Activated CD4-positive, CD25-positive, alpha-beta regulatory T cell treated with anti-CD3 and anti-CD28 coated beads, Interleukin-2, amount 50 U/mL, for 16 hours (primary cell): Measurements from ENCODE around the gene UNK.
"Not testable (repeated sequence)": the region's sequence is repeated elsewhere in the genome, so short reads cannot be mapped to it uniquely, and the experiment has no call there.

Source experiments
- DNase-seq: peaks from one replicate; pipeline ENCODE4 v3.0.0-alpha.2; 2020; ENCODE audit warnings: low read depth, low spot score

Gene UNK

GRCh38 chr17:75773121-75773807, 11.3 kb upstream of the UNK start:
- no peak for DNase-seq

DNA sequence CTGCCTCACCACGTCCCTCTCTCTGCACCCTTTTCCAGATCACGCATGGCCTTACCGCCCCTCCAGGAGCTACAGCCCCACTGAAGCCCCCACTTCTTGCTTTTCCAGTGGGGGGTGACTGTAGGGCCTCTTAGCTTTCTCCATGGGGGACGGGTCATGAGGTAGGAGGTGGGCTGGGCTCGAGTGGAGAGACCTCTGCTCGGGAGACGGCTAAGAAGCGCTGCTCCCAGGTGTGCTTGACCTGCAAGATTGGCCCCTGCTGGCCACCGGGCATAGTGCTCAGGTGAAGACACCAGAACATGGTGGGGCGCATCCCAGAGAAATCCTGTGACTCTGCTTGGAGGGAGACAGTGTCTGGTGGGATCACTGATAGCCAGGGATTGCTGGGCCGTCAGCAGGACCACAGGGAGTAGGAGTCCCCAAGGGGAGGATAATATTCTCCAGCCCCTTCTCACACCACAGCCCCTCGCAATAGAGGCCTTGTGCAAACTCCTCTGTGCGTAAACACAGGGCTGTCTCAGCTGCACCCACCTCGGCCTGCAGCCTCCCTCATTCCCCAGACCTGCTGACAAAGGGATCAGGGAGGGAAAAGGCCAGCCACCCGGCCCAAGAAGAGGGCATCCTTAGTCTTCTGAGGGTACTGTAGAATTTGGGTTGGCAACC, 10.7 kb upstream of the UNK start:
- DNase-seq = no peak

GRCh38 chr17:75774471-75774990, 10.1 kb upstream of the UNK start:
- DNase-seq = no peak

- DNase-seq = no peak
Observed at GRCh38 chr17:75774991-75775668, 9.5 kb upstream of the UNK start.

DNA sequence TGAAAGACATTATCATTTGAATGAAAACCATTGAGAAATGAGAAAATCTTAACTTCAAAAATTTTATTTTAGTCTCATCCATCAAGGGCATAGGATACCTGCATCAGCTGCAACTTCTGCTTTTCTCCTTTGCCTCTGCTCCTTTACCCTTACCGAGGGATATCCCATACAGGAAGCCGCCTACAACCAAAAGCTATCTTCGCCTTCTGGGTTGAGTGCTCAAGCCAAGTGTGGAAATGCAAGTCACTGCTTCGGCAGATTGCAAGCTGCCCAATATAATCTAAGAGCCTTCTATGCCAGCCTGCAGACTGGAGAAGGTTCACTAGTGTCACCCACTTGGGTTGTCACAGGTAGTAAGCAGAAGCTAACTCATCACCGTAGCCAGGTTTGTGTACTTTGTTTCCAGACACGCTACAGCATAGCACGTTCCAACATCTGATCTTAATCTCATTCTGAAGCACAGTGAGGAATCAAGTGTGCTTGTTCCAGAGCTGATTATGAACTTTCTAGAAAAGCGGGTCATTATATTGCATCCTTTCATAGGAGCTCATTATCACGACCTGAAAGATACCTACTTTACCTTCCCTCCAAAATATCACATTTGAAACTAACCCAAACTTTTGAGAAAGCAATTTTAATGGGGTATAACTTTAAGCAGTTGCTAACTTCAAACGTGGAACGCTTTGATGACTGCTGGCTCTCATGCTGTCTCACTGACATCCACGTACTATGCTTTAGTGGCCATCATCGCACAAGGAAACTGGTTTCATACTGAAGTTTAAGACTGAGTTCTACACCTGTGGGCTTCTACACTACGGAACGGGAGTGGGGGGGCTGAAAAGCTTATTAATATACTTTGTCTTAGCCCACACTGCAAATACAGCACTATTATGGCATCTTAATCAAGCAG, 8.0 kb upstream of the UNK start:
- no peak for DNase-seq

DNA sequence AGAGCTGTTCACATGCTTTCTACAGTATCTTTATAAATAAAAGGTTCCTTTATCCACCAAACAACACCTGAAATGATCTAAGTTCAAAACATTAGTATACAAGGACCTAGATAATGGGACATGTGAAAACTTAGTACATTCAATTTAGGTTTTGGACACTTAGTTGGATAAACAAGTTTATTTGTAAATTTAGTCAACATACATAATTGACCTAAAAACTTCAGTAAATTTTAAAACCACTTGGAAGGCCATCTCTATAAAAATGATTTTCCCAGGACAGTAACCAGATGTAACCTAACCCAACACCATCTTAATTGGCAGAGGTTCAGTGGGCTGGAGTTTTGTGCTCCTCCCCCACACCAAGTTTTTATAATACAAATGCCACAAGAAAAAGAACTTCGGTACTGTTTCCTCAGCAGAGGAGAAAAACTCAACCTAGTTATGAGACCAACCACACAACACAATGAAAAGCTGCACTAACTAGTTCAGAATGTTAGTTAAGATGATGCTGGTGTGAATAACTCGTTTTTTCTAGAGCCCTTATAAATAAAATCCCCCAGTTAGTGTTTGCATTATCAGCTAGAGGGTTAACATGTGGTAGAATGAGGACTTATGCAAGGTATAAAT, 7.2 kb upstream of the UNK start:
- DNase-seq = no peak

DNA sequence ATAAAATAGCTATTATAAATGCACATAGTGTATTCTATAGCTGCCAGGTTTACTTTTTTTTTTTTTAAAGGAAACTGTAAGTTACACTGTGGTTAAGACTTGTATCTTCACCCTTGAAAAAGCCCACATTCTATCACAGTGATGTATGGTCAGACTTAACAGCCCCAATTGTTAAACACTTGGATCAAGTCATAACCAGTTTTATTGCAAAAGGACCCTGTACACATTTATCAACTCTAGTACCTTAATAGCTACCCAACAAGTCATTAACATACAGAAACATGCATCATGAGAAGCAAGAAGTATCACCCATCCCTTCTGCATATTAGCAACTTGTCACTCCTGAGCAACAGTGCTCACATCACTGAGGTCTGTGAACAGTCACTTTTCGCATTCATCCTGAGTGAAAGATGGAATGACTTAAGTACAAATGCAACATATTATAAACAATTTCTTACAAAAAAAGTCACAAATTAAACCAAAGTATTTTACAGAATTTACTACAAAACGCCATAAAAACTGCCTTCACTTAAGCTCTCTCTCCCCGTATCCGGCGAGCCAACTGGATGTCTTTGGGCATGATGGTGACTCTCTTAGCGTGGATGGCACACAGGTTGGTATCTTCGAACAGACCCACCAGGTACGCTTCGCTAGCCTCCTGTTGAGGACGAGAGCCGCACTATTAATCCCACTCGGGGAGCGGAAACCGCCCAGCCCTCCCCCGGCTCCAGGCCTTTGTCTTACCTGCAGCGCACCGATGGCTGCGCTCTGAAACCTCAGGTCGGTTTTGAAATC, 6.3 kb upstream of the UNK start:
- DNase-seq = not testable (repeated sequence)

DNA sequence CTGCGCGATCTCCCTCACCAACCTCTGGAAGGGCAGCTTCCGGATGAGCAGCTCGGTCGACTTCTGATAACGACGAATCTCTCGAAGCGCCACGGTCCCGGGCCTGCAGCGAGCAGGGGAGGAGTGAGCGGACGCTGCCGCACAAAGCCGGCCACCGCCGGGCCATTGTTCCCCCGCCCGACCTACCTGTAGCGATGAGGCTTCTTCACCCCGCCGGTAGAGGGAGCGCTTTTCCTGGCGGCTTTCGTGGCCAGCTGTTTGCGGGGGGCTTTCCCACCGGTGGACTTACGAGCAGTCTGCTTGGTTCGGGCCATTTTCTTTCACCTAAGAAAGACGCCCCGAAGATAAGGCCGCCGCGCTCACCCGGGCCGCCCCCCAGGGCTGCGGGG, 5.8 kb upstream of the UNK start:
- DNase-seq = no peak

DNA sequence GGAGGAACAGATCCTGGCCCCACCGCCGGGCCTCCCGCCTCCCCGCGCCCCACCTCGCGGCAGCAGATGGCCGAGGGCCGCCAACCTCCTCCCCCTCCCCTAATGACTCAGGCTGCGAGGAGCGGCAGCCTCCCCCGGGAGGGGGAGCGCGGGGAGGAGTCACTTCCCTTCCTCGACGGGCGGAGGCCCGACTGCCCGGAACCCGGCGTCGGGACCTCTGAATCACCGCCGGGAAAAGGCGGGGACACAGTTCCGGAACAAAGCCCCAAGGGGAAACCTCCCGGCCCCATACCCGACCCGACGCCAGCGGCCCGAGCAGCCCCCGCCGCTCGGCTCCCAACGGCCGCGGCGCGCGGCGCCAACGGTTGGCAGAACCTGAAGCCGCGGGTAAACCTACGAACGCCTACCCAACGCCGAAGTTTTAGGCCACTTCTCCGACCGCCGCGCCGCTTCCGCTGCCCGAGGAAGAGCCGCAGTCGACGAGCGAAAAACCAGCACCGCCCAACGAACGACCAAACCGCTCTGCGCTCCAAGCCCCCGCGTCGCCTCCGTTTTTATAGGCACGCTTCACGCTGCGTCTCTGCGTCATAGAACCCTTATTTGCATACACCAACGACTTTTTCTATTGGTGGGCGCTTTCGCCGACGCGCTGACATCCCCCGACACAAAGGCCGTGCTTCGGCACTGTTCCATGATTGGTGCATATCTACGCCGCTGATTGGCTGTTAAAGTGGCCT, 5.2 kb upstream of the UNK start:
- DNase-seq = peak; percentile 91

DNA sequence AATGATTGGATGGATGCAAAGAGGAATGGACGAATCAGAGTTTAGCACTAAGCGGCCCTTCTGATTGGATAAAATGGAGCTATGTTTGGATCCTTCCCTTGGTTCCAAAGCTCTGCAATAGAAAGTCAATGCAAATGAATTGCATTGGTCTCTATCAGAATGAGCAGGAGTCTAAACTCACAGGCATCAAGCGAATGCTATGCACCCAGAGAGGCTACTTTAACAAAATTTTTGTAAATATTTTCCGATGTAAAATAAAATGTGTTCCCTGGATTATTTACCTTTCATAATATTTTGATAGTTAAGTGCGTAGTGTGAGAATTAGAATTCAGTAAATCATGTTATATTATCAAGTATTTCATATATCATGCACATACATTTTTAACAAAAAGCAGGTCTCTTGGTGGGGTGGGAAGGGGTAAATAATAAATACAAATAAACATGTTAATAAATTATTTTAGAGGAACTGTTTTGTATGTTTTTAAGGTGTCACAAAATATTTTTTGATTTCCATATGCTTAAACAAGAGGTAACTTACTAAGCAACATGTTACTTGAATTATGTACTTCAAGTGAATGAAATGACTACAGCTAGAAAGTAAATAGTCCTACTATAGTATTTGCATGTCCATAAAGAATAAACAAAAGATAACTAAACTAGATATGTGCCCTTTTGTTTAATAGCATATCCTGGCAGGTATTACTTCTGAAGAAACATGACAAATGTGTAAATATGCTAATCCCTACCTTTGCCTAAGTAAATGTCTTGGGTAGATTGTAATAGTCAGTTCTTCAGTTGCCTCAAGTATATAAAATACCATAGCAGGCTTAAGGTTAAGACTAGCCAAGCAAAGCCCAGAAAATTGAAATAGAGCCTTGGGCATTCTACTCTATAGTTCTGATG, 4.4 kb upstream of the UNK start:
- DNase-seq = no peak

DNA sequence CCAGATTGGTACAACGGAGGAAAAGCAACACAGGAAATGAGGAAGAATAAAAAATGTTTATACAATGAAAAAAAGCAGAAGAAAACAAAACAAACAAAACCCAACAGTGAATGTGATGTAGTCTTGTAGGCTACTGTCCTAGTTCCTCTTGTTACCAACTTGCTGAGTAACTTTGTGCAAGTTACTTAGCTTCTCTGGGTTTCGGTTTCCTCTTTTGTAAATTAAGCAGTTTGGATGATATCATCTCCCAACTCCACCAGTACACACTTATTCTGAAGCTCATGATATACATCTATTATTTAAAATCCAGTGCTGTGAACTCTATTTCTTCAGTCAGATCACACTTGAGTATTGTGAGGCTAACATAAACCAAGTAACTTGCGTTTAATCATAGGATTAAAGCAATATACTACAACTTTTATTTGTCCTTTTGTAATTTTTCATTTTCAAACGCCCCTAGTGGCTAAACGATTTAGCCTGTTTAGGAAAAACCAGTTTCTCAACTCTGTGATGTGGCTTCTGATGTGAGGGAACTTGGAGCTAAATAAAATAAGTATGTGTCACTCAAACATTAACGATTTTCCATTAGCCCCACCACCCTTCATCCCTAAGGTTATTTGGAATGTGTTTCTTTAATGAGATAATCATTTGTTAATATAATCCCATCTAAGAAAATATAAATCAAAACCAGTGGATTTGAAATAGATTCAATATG, 1.4 kb upstream of the UNK start:
- no peak for DNase-seq

GRCh38 chr17:75783803-75784472, 668 bp upstream of the UNK start:
- no peak for DNase-seq

- DNase-seq = peak; percentile 81
Observed at GRCh38 chr17:75785016-75785890, 647 bp downstream of the UNK start.

GRCh38 chr17:75791254-75791653, 6.6 kb downstream of the UNK start:
- no peak for DNase-seq

DNA sequence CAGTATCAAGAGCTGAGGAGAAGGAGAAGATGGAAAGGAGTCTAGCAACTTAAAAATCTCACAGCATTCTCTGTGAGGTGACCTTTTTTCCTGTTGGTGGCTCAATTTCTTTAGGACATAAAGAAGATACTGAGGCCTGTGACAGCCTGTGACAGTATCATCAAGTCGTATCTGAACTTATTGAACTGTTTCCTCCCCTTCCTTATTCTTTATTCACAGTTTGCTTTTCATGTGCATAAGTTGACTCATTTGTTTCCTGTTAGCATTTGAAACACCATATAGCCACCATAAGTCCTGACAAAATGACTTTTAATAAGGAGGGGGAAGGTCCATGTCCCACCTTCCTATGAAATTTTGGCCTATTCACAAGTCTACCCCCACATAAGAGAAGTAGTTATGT, 8.9 kb downstream of the UNK start:
- DNase-seq = no peak

- no peak for DNase-seq
Observed at GRCh38 chr17:75795820-75796607, 11.4 kb downstream of the UNK start.
